NCI-H510A (cell line): ENCODE results near the gene CORO2B.

Experiments used
- DNase-seq: peaks from one replicate; lab custom pipeline; 2025; lab: John Stamatoyannopoulos, UW

CORO2B gene, protein sequence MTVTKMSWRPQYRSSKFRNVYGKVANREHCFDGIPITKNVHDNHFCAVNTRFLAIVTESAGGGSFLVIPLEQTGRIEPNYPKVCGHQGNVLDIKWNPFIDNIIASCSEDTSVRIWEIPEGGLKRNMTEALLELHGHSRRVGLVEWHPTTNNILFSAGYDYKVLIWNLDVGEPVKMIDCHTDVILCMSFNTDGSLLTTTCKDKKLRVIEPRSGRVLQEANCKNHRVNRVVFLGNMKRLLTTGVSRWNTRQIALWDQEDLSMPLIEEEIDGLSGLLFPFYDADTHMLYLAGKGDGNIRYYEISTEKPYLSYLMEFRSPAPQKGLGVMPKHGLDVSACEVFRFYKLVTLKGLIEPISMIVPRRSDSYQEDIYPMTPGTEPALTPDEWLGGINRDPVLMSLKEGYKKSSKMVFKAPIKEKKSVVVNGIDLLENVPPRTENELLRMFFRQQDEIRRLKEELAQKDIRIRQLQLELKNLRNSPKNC

GRCh38 chr15:68578980-68579935 lies at the start of gene CORO2B:
TSS of gene CORO2B (plus strand) at chr15:68578993. CDS start at chr15:68579263, 270 bp downstream.
- DNase-seq: peak; percentile 15

DNA sequence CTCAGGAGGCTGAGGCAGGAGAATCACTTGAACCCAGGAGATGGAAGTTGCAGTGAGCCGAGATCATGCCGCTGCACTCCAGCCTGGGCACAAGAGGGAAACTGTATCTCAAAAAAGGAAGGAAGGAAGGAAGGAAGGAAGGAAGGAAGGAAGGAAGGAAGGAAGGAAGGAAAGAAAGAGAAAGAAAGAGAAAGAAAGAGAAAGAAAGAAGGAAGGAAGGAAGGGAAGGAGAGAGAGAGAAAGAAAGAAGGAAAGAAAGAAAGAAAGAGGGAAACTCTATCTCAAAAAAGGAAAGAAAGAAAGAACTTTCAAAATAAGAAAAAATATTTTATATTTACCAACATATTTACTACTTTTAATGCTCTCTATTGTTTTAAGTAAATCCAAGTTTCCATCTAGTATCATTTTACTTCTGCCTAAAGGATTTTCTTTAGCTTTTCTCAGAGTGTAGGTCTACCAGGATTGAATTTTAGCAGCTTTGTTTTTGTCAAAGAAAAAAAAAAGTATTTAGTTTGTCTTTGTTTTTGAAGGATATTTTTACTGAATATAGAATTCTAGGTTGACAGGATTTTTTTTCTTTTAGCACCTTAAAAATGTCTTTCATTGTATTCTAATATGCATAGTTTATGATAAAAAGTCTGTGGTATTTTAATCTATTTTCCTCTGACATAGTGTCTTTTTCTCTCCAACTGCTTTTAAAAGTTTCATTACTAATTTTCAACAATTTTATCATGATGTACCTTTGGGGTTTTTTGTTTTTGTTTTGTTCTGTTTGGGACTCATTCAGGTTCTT lies 47.2 kb upstream of the CORO2B start:
- DNase-seq: no peak

DNA sequence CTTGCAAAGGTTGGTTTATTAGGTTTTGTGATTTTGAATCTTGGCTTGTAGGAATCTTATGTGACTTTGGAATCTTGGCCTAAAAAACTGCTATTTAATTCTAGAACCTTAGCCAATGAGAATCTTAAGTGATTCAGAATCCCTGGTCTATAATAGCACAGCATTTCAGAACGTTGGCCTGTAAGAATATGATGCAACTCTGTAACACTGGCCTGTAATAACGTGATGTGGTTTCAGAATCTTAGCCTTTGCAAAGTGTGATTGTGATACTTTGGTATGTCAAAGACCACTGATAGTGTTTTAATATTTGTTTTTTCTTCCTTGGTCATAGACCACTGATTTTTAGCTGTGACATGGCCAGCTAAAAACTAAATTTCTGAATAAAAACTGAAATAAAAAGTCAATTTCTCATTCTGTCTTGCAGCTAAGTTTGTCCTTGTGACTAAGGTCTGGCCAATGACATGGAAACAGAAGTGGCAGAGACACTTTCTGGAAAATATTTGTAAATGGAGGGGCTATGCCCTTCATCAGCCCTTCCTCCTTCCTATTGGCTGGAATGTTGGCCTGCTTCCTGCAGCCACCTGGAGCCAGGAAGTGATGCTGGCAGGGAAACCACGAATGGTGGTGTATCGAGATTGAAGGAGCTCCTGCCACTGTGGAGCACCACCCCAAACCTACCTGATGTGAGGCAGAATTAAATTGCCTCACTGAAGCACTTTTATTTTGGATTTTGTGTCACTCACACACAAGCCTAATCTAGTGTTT lies 42.3 kb upstream of the CORO2B start:
- no peak for DNase-seq

GRCh38 chr15:68537097-68537496 lies 41.7 kb upstream of the CORO2B start:
- no peak for DNase-seq

- DNase-seq: no peak
Measured at GRCh38 chr15:68537506-68537905, 41.3 kb upstream of the CORO2B start.

DNA sequence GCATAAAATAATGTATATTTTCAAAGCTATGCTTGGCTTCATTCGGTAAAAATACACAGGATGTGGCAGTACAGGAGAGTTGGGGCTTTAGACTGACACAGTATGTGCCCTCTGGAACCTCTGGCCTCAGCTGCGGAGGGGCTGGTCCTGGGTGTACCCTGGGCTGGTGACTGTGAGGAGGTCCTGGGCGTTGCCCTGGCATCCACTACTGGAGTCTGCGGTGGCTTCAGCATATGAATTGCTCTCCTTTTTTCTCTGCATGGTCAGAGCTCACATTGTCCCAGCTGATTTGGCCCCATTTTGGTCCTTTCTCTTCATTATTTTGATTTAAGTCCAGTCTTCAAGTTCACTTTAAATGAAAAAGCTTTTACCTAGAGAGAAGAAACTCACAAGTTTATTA lies 40.5 kb upstream of the CORO2B start:
- no peak for DNase-seq

DNA sequence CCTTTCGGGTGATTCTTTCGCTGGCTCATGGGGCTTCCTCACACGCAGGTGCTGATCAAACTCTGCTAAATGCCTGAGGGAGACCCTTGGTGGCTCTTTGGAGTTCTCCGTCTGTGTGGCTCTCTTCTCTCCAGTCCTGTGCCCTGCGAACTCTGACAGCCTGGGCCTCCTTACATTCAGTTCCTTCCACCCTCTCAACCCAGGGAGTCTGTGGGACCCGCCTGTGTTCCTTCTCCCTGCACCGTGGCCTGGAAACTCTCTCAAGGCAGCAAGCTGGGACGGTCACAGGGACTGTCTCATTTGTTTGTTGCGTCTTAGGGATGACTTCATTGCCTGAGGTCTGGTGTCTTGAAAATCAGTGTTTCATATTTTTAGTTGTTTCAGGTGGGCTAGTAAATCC lies 37.0 kb upstream of the CORO2B start:
- no peak for DNase-seq

DNA sequence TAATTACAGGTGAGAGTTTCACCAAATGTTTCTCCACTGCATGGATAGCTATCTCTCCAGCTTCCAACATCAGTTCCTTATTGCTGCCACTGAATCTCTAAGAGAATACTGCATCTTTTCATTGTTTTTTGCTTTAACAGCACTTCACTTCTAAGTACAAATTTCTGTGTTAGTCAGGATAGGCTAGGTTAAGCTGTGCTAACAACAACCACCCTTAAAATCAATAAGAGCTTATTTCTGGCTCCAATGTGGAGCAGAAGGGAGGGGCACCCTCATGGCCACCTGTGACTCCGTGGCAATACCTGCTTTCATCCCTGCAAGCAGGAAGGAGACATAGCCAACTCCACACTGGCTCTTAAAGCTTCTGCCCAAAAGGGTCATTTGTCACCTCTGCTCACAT lies 36.4 kb upstream of the CORO2B start:
- DNase-seq: no peak

DNA sequence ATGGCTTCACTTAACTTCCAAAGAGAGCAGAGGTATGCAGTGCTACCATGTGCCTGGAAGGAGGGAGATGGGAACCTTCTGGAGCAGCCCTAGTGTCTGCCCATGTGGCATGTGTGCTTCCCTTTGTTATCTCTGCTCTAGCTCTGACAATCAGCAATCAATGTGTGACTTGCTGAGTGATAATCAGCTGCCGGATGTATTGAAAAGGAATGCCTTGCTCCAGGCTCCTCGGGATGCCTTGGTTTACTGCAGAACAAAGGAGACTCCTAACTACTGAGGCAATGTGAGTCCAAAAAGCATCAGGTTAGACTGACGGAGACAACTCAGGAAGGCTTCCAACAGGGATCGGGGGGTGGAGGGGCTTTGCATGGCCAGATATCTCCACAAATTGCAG lies 36.0 kb upstream of the CORO2B start:
- DNase-seq: no peak

DNA sequence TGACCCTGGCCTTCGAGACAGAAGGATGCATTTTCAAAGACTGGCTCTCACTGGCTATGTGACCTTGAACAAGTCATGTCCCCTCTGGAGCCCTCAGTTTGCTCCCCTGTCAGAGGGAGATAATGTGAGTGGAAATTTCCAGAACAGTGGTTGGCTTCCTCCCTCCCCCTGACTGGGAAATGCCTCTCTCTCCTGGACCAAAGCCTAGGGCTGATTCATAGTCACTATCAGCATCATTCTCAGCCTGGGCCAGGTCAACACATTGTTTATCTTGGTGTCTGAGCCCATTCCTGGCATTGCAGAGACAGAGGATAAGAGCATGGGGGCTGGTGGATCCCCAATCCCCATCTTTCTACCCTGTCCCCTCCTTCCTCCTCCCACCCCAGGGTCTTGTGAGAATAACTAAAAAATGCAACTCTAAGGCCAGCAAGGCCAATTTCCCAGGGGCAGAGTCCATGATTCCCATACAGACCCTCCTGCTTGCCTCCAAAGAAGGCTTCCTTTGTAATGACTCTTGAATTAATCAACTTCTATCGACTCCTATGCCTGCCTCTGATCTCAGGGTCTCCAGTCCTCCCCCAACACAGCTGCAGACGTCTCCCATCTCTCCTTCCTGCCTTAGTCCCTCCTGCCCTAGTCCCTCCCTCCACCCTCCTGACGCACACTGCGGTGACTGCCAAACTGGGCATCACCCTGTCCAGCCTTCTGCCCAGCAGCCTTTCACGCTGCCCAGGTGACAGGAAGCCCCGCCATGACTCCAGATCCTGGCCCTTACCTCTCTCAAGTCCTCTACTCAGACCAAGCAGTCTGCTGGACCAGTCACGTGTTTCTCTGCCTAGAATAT lies 35.4 kb upstream of the CORO2B start:
- no peak for DNase-seq

DNA sequence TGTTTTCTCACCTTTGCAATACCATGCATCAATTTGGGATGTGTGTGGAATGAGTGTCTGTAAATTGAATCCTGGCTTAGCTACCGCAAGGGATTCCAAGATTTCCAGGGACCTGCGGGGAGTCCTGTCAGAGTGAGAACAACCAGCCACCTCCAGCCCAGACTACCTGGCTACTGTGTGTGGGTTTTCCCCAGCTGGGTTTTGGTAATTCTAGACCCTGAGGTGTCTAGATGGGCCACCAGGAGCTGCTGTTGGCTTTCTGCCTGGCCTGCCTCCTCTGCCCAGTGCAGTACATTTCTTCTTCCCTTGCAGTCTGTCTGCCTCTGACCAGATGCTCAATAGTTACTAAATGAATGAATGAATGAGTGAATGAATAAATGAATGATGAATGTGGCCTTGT lies 32.5 kb upstream of the CORO2B start:
- DNase-seq: no peak

GRCh38 chr15:68548364-68548763 lies 30.4 kb upstream of the CORO2B start:
- DNase-seq: no peak

- no peak for DNase-seq
Measured at GRCh38 chr15:68550004-68550403, 28.8 kb upstream of the CORO2B start.

DNA sequence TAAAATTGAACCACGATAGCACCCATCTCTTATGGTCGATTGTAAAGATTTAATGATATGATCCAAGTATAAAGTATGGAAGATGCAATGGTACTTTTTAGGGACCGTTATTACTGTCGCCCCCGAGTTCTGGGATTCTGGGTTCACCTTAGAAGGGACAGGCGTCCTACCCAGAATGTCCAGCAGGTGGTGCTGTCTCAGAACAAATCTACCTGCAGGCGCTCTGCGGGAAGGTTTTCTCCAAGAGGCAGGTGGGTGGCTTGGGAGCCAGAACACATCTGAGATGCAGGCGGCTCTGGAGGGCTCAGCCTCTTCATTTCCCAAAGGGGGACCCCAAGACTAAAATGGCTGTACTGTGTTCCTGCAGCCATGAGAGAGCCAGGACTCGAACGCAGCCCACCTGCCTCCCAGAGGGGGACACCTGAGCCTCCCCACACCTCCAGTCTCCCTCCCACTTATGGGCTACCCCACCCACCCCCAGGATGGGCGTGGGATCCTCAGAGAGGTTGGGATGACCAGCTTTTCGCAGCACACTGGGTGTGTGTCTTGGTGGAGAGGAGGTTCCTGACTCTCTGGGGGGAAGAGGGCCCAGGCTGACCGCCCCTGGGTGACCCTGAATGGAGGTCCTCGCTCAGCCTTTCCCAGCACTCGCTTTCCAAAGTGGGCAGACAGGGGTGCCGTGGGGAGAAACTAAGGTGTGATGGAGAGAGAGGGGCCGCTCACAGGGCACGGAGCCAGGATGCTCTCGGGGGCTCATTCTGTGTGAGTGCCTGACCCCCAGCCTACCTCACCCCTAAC lies 28.1 kb upstream of the CORO2B start:
- DNase-seq: peak; percentile 12

DNA sequence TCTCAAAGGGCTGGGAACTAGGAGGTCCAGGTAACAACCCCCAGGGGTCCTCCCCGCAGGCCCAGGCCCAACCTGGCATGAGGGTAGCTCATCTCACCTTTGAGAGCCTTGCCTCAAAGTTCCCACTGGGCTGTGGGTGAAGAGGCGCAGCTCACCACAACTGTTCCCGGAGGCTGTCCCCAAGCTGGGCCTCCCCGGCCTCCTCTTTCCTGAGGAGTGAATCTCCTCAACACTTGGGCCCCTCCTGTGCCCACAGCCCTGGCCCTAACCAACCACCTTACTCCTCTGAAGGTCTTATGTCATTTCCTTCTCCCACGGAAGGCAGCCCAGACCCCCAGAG lies 27.5 kb upstream of the CORO2B start:
- no peak for DNase-seq

GRCh38 chr15:68552344-68552743 lies 26.4 kb upstream of the CORO2B start:
- no peak for DNase-seq

DNA sequence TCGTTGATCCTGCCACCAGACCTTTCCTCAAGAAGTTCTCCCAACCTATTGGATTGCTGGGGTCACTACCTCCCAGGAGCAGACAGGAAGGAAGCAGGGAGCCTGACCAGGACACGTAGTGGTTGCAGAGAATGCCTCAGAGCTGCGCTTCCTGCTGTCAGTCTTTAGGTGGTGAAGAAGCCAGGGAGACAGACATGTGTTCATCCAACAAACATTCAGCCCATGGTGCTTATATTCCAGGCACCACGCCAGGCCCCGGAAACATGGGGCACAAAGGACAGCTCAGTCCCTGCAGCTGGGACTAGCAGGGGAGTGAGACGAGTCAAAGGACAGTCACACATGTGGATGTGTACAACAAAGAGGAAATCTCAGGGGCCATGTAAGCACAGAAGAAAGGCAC lies 26.0 kb upstream of the CORO2B start:
- no peak for DNase-seq

DNA sequence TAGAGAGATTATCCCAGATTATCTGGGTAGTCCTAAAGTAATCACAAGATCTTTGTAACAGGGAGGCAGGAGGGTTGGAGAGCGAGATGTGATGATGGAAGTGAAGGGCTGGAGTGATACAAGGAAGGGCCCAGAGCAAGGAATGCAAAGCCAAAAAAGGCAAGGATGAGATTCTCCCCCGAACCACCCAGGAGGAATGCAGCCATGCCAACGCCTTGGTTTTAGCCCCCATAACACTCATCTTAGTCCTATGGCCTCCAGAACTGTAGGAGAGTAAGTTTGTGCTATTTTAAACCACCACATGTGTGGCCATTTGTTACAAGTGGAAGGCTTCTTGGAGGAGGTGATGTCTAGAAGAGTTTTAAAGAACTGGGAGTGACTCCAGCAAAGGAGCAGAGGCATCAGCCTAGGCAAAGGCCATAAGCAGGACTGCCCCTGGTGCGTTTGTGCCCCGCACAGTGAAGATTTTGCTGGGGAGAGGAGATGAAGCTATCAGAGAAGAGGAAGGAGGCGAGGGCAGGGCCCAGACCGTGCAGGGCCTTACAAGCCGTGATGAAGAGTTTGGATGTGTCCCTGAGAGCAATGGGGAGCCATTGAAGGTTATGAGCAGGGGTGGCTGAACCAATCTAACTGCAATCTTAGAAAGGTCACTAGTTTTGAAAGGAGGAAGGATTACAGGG lies 25.3 kb upstream of the CORO2B start:
- DNase-seq: no peak
